ENCODE measurements around the gene APEH. TPM values are rescaled to one million over a fixed set of nuclear protein-coding genes. Genes with fewer than 3 reads are reported as not detected.

APEH gene
- total and polyA plus RNA-seq, 2 of the 13 experiments (the other 11 are each of a cell fraction or from before 2014, with no cell fraction given) = 116 to 130 TPM

- TF ChIP-seq FOXO1 (CRISPR knock-in tag; IDR thresholded peaks at IDR 0.05) (peak; percentile 95), TOE1 (CRISPR knock-in tag; IDR thresholded peaks at IDR 0.05) (no peak), ZNF773 (CRISPR knock-in tag; IDR thresholded peaks at IDR 0.05; ENCODE audit: borderline replicate concordance) (no peak), ZSCAN21 (CRISPR knock-in tag; IDR thresholded peaks at IDR 0.05; ENCODE audit: borderline replicate concordance) (peak; percentile 24; the same call in 1 of the 2 replicates), PHF5A (CRISPR knock-in tag; IDR thresholded peaks at IDR 0.05; ENCODE audit: low read depth, unreplicated experiment) (peak; percentile 82), SIN3A (IDR thresholded peaks at IDR 0.05; ENCODE audit: borderline replicate concordance, low read depth, low read length) (no peak), CBFB (CRISPR knock-in tag; IDR thresholded peaks at IDR 0.05) (peak; percentile 35; the same call in 1 of the 2 replicates), TARDBP (CRISPR knock-in tag; IDR thresholded peaks at IDR 0.05) (peak; percentile 79), NBN (conservative IDR thresholded peaks at IDR 0.05) (no peak), KDM2A (CRISPR knock-in tag; IDR thresholded peaks at IDR 0.05; ENCODE audit: borderline replicate concordance, low read depth) (peak; percentile 72), ZNF674 (CRISPR knock-in tag; IDR thresholded peaks at IDR 0.05; ENCODE audit: low read depth) (no peak), RELA (CRISPR knock-in tag; IDR thresholded peaks at IDR 0.05) (no peak), ZNF160 (CRISPR knock-in tag; IDR thresholded peaks at IDR 0.05) (0 out of 2 replicates have a peak, but pooled peaks have one; percentile 15), ZNF83 (CRISPR knock-in tag; IDR thresholded peaks at IDR 0.05; ENCODE audit: borderline replicate concordance) (no peak), ZNF557 (CRISPR knock-in tag; IDR thresholded peaks at IDR 0.05) (0 out of 2 replicates have a peak, but pooled peaks have one; percentile 19), ATF6 (CRISPR knock-in tag; conservative IDR thresholded peaks at IDR 0.05) (no peak), SMARCE1 (IDR thresholded peaks at IDR 0.05; ENCODE audit: borderline replicate concordance) (no peak), ZNF772 (CRISPR knock-in tag; IDR thresholded peaks at IDR 0.05) (0 out of 2 replicates have a peak, but pooled peaks have one; percentile 48), XRCC5 (optimal IDR thresholded peaks at IDR 0.05; ENCODE audit: low read length) (peak; percentile 82), ZNF30 (CRISPR knock-in tag; IDR thresholded peaks at IDR 0.05) (no peak), TFE3 (CRISPR knock-in tag; IDR thresholded peaks at IDR 0.05) (peak; percentile 79), HDAC6 (IDR thresholded peaks at IDR 0.05; ENCODE audit: low read depth, low read length) (no peak), ZBTB38 (CRISPR knock-in tag; IDR thresholded peaks at IDR 0.05) (no peak), SMC3 (IDR thresholded peaks at IDR 0.05; ENCODE audit: low read length) (peak; percentile 6; the same call in 1 of the 2 replicates), GFI1 (CRISPR knock-in tag; IDR thresholded peaks at IDR 0.05; ENCODE audit: borderline replicate concordance) (no peak), CHD2 (IDR thresholded peaks at IDR 0.05; ENCODE audit: low read depth, low read length) (no peak)
- TF ChIP-seq, protein P1, sequence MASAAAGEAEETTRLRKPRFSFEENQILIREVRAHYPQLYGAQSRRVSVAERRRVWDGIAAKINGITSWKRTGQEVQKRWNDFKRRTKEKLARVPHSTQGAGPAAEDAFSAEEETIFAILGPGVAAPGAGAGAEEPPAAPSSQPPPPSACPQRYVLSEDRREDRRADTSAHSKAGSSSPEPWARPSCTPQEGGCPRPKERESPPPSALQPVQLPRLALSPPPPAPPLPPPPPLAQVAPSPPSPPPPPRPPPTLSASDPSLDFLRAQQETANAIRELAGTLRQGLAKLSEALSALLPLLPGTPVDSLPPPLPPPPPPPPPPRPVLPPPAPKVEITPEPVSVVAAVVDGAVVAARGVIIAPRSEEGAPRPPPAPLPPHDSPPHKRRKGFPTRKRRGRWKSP (CRISPR knock-in tag; IDR thresholded peaks at IDR 0.05) = peak; percentile 63; the same call in 1 of the 2 replicates
- TF ChIP-seq, protein P2, sequence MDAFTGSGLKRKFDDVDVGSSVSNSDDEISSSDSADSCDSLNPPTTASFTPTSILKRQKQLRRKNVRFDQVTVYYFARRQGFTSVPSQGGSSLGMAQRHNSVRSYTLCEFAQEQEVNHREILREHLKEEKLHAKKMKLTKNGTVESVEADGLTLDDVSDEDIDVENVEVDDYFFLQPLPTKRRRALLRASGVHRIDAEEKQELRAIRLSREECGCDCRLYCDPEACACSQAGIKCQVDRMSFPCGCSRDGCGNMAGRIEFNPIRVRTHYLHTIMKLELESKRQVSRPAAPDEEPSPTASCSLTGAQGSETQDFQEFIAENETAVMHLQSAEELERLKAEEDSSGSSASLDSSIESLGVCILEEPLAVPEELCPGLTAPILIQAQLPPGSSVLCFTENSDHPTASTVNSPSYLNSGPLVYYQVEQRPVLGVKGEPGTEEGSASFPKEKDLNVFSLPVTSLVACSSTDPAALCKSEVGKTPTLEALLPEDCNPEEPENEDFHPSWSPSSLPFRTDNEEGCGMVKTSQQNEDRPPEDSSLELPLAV (CRISPR knock-in tag; conservative IDR thresholded peaks at IDR 0.05; ENCODE audit: low read depth) = no peak
Measured at GRCh38 chr3:49668414-49668797, 5.7 kb upstream of the APEH start (continued).
